H1 (cell line): Measurements from ENCODE around the gene ARHGAP6. TPM values are rescaled to one million over a fixed set of nuclear protein-coding genes. Genes with fewer than 3 reads are reported as not detected.

Experiments used
- CTCF ChIA-PET: fragments of 300-600 bp; sonication (Branson Sonifier 250); formaldehyde crosslinking; loops from one replicate; lab custom pipeline; 2021; ENCODE audit not compliant: partially characterized antibody; lab: Charles Lee
- POLR2A ChIA-PET: fragments of 300-600 bp; sonication (Branson Sonifier 250); formaldehyde crosslinking; loops from one replicate; lab custom pipeline; 2021; ENCODE audit warnings: inconsistent platforms; ENCODE audit not compliant: partially characterized antibody; lab: Charles Lee
- DNase-seq, 2 experiments: peaks; one replicate each; pipeline versions ENCODE4 v3.0.0 to v3.0.0-alpha.2; 2010 to 2022; ENCODE audit warnings: low spot score in 2 of 2, low read depth in 1 of 2, mixed read lengths in 1 of 2
- FAIRE-seq: peaks from 2 replicates; lab custom pipeline; 2011; peaks lifted over from hg19 to GRCh38; lab: Jason Lieb, UNC
- H2AFZ ChIP-seq: 2 replicates; pipeline ENCODE4 v1.8.1; 2012; ENCODE audit warnings: low read length, inconsistent platforms
- H2AK5ac ChIP-seq: 2 replicates; pipeline ENCODE4 v1.6.1; 2013; ENCODE audit warnings: low read depth, low read length
- H2BK120ac ChIP-seq: replicated peaks from 2 replicates; pipeline ENCODE3; 2013; ENCODE audit warnings: low read depth, low read length, inconsistent platforms
- H2BK12ac ChIP-seq: 2 replicates; pipeline ENCODE4 v1.6.1; 2013; ENCODE audit warnings: low read depth, low read length
- H2BK15ac ChIP-seq: 2 replicates; pipeline ENCODE4 v1.6.1; 2013; ENCODE audit warnings: low read length
- H2BK20ac ChIP-seq: 2 replicates; pipeline ENCODE4 v1.6.1; 2013; ENCODE audit warnings: low read length
- H2BK5ac ChIP-seq: 2 replicates; pipeline ENCODE4 v1.6.1; 2013; ENCODE audit warnings: low read depth, low read length
- H3K14ac ChIP-seq: 2 replicates; pipeline ENCODE4 v1.6.1; 2013; ENCODE audit warnings: inconsistent platforms; ENCODE audit not compliant: insufficient read length
- H3K18ac ChIP-seq: 2 replicates; pipeline ENCODE4 v1.6.1; 2013; ENCODE audit warnings: low read length; ENCODE audit errors: extremely low read depth
- H3K23ac ChIP-seq: 2 replicates; pipeline ENCODE4 v1.6.1; 2013; ENCODE audit warnings: inconsistent platforms; ENCODE audit not compliant: insufficient read length
- H3K23me2 ChIP-seq: 2 replicates; pipeline ENCODE4 v1.6.1; 2013; ENCODE audit warnings: low read depth, low read length
- H3K27ac ChIP-seq: 2 replicates; pipeline ENCODE4 v1.6.1; 2011; ENCODE audit warnings: low read depth, low read length, inconsistent platforms
- H3K27me3 ChIP-seq, 4 experiments: replicated peaks in 1 of 4; 1 replicate in 1 of 4; 2 replicates in 3 of 4; pipeline versions ENCODE4 v1.6.1 to v1.8.1; 2011 to 2013; ENCODE audit warnings: low read length in 3 of 4, mild to moderate bottlenecking in 3 of 4, inconsistent platforms in 2 of 4, mixed read lengths in 2 of 4, moderate library complexity in 1 of 4; ENCODE audit not compliant: control insufficient read depth in 3 of 4, insufficient read depth in 3 of 4; ENCODE audit errors: extremely low read depth in 1 of 4
- H3K36me3 ChIP-seq, 4 experiments: 2 replicates each; pipeline versions ENCODE4 v1.6.1 to v1.8.1; 2011 to 2013; ENCODE audit warnings: mild to moderate bottlenecking in 4 of 4, low read length in 3 of 4, moderate library complexity in 2 of 4, control low read depth in 1 of 4, inconsistent platforms in 1 of 4; ENCODE audit not compliant: insufficient read depth in 4 of 4, control insufficient read depth in 2 of 4
- H3K4ac ChIP-seq: replicated peaks from 2 replicates; pipeline ENCODE3; 2013; ENCODE audit warnings: low read length, low read depth, mixed read lengths, inconsistent platforms; ENCODE audit not compliant: insufficient read length
- H3K4me1 ChIP-seq, 4 experiments: replicated peaks in 1 of 4; 1 replicate in 1 of 4; 2 replicates in 3 of 4; pipeline versions ENCODE4 v1.6.1 to v1.8.1; 2011 to 2013; ENCODE audit warnings: low read length in 3 of 4, inconsistent platforms in 2 of 4, mixed read lengths in 1 of 4; ENCODE audit not compliant: insufficient read depth in 4 of 4, control insufficient read depth in 3 of 4
- H3K4me2 ChIP-seq, 2 experiments: 2 replicates each; pipeline versions ENCODE4 v1.6.1 to v1.8.1; 2011 to 2013; ENCODE audit warnings: low read depth in 2 of 2, low read length in 2 of 2, control low read depth in 1 of 2, inconsistent platforms in 1 of 2, mild to moderate bottlenecking in 1 of 2; ENCODE audit not compliant: insufficient read depth in 1 of 2
- H3K4me3 ChIP-seq, 4 experiments: fragments of 200-600, 300-600 bp in 1 of 4; sonication (generic), shearing (Covaris generic), sonication (Bioruptor Twin) in 1 of 4; 2 replicates each; pipeline versions ENCODE4 v1.5.1 to v1.8.1; 2011 to 2016; ENCODE audit warnings: low read length in 4 of 4, low read depth in 3 of 4, control low read depth in 2 of 4, inconsistent platforms in 2 of 4, mild to moderate bottlenecking in 2 of 4, mixed read lengths in 1 of 4, moderate library complexity in 1 of 4; ENCODE audit not compliant: insufficient read depth in 2 of 4; ENCODE audit errors: extremely low read depth in 1 of 4
- H3K56ac ChIP-seq: replicated peaks from 2 replicates; pipeline ENCODE3; 2013; ENCODE audit warnings: low read depth, mild to moderate bottlenecking, mixed read lengths, low read length, inconsistent platforms; ENCODE audit not compliant: insufficient read length
- H3K79me1 ChIP-seq: 2 replicates; pipeline ENCODE4 v1.6.1; 2013; ENCODE audit warnings: low read depth, low read length, control low read depth
- H3K79me2 ChIP-seq, 2 experiments: 2 replicates each; pipeline versions ENCODE4 v1.6.1 to v1.8.1; 2012 to 2013; ENCODE audit warnings: low read length in 2 of 2, mild to moderate bottlenecking in 2 of 2, inconsistent platforms in 1 of 2; ENCODE audit not compliant: insufficient read depth in 2 of 2, control insufficient read depth in 1 of 2
- H3K9ac ChIP-seq, 4 experiments: replicated peaks in 1 of 4; 1 replicate in 1 of 4; 2 replicates in 3 of 4; pipeline versions ENCODE4 v1.6.1 to v1.8.1; 2011 to 2013; ENCODE audit warnings: low read depth in 3 of 4, low read length in 3 of 4, control low read depth in 2 of 4, mild to moderate bottlenecking in 2 of 4, moderate library complexity in 2 of 4, inconsistent platforms in 1 of 4; ENCODE audit errors: extremely low read depth in 1 of 4
- H3K9me3 ChIP-seq, 2 experiments: 2 replicates each; pipeline versions ENCODE4 v1.6.1 to v1.8.1; 2012 to 2013; ENCODE audit warnings: mild to moderate bottlenecking in 2 of 2, moderate library complexity in 2 of 2, control low read depth in 1 of 2, inconsistent platforms in 1 of 2, low read depth in 1 of 2, low read length in 1 of 2, mixed read lengths in 1 of 2; ENCODE audit not compliant: insufficient read depth in 2 of 2
- H4K20me1 ChIP-seq, 2 experiments: replicated peaks in 1 of 2; 2 replicates each; pipeline versions ENCODE3 to v1.8.1; 2011 to 2013; ENCODE audit warnings: inconsistent platforms in 2 of 2, low read length in 2 of 2, mild to moderate bottlenecking in 1 of 2; ENCODE audit not compliant: insufficient read depth in 2 of 2, control insufficient read depth in 1 of 2
- H4K5ac ChIP-seq: 2 replicates; pipeline ENCODE4 v1.6.1; 2013; ENCODE audit warnings: low read length, low read depth, mixed read lengths, inconsistent platforms; ENCODE audit not compliant: insufficient read length
- H4K8ac ChIP-seq: 2 replicates; pipeline ENCODE4 v1.8.0; 2013; ENCODE audit warnings: mild to moderate bottlenecking, moderate library complexity, low read length, inconsistent platforms; ENCODE audit not compliant: insufficient read depth; ENCODE audit errors: extremely low read depth
- H4K91ac ChIP-seq: replicated peaks from 2 replicates; pipeline ENCODE3; 2013; ENCODE audit warnings: low read length, mixed read lengths, inconsistent platforms; ENCODE audit not compliant: insufficient read length
- ATF2 ChIP-seq: IDR thresholded peaks from 2 replicates; pipeline ENCODE4 v1.6.1; 2012; ENCODE audit warnings: low read length, inconsistent platforms
- CTCF ChIP-seq, 3 experiments: IDR thresholded peaks; 1 replicate in 2 of 3; 2 replicates in 1 of 3; pipeline versions ENCODE4 v1.5.1 to v1.6.1; 2011; ENCODE audit warnings: low read length in 3 of 3, mild to moderate bottlenecking in 3 of 3, inconsistent platforms in 2 of 3, low read depth in 1 of 3, moderate library complexity in 1 of 3; ENCODE audit not compliant: insufficient read depth in 1 of 3; ENCODE audit errors: control extremely low read depth in 1 of 3
- KDM5A ChIP-seq: fragments of 200-600 bp; IDR thresholded peaks from 2 replicates; pipeline ENCODE4 v1.7.1; 2012; ENCODE audit warnings: mild to moderate bottlenecking, low read length, inconsistent platforms, mixed read lengths
- NANOG ChIP-seq: IDR thresholded peaks from 2 replicates; pipeline ENCODE4 v1.6.1; 2011; ENCODE audit warnings: low read length, low read depth, mild to moderate bottlenecking, inconsistent platforms; ENCODE audit not compliant: insufficient read depth, poor library complexity, severe bottlenecking
- RAD21 ChIP-seq, 2 experiments: IDR thresholded peaks in 1 of 2; conservative IDR thresholded peaks in 1 of 2; 2 replicates each; pipeline ENCODE4 v1.6.1; 2011; ENCODE audit warnings: low read depth in 2 of 2, low read length in 2 of 2, improper control_type of control experiment in 1 of 2, inconsistent platforms in 1 of 2, mild to moderate bottlenecking in 1 of 2, moderate library complexity in 1 of 2
- RBBP5 ChIP-seq: IDR thresholded peaks from 2 replicates; pipeline ENCODE4 v1.7.1; 2012; ENCODE audit warnings: low read depth, mild to moderate bottlenecking, inconsistent platforms, low read length, moderate library complexity, borderline replicate concordance
- TBP ChIP-seq: IDR thresholded peaks from 2 replicates; pipeline ENCODE4 v1.6.1; 2011; ENCODE audit warnings: low read depth, low read length, improper control_type of control experiment
- ZNF274 ChIP-seq: IDR thresholded peaks from 2 replicates; pipeline ENCODE4 v1.7.0; 2012; ENCODE audit warnings: low read length, borderline replicate concordance; ENCODE audit errors: extremely low read depth
- WGBS, 2 experiments: shearing (Covaris generic) in 1 of 2; methylation state at CpG; one replicate each; pipeline versions ENCODE4 v1.1.6 to v1.1.7; 2013 to 2015; ENCODE audit warnings: low lambda C conversion rate in 2 of 2, mixed read lengths in 2 of 2, inconsistent platforms in 1 of 2, low coverage in 1 of 2, missing lambda C conversion rate in 1 of 2; ENCODE audit not compliant: insufficient replicate concordance in 2 of 2, insufficient coverage in 1 of 2, insufficient read length in 1 of 2; ENCODE audit errors: extremely low coverage in 1 of 2, missing lambda C conversion rate in 1 of 2; 5-methylcytosine and 5-hydroxymethylcytosine counted together
- polyA plus RNA-seq, 7 experiments: library from polyadenylated mRNA; depleted of rRNA in 3 of 7; stranded (reverse) in 5 of 7; unstranded in 2 of 7; fragments of >200 nt in 5 of 7; fragments of 200-250 nt in 2 of 7; gene quantifications; 1 replicate in 5 of 7; 2 replicates in 1 of 7; 4 replicates in 1 of 7; pipeline versions ENCODE4 v1.2.1 to v1.2.3, GENCODE V29; 2011 to 2013; ENCODE audit warnings: missing spikeins in 2 of 7, mixed read lengths in 2 of 7
- total RNA-seq: library from RNA; stranded (reverse); fragmentation: NEBNext Ultra II Directional; extraction: Animal tissue kit (Norgen Biotek cat#: 25700); gene quantifications from 2 replicates; pipeline ENCODE4 v1.2.1, GENCODE V29; 2021

Gene ARHGAP6
- total and polyA plus RNA-seq, 2 of the 8 experiments (the other 6 are each of a cell fraction or from before 2014, with no cell fraction given): 0.35 to 0.82 TPM

GRCh38 chrX:11465648-11466411, 199.9 kb downstream of the ARHGAP6 start:
- Histone ChIP-seq H3K4me2 (no peak overlapping the region), H4K91ac (no peak overlapping the region), H2AK5ac (no peak overlapping the region), H3K14ac (no peak overlapping the region), H2AFZ (no peak overlapping the region), H3K9ac (no peak overlapping the region), H2BK120ac (no peak overlapping the region), H3K79me1 (no peaks in the 10 kb centered on the region), H4K20me1 (no peaks in the 10 kb centered on the region), H3K27ac (no peak overlapping the region), H3K18ac (no peak overlapping the region), H3K36me3 (no peaks in the 10 kb centered on the region), H3K79me2 (no peaks in the 10 kb centered on the region), H4K5ac (no peak overlapping the region), H3K23ac (no peak overlapping the region), H3K56ac (no peak overlapping the region), H2BK20ac (no peak overlapping the region), H3K27me3 (no peaks in the 10 kb centered on the region), H3K4me3 (no peak overlapping the region), H2BK15ac (no peak overlapping the region), H2BK12ac (no peak overlapping the region), H3K23me2 (no peaks in the 10 kb centered on the region), H3K4ac (no peak overlapping the region), H2BK5ac (no peak overlapping the region), H4K8ac (no peak overlapping the region), H3K9me3 (no peaks in the 10 kb centered on the region), H3K4me1 (no peaks in the 10 kb centered on the region)
- CTCF ChIA-PET: no interaction called here
- no peak for FAIRE-seq
- POLR2A ChIA-PET: no interaction called here
- no peak for DNase-seq
- 75% methylated on average over 5 of the region's 5 CpGs; no CpG with 5 or more reads in 1 of the 2 experiments for WGBS, 2 experiments
- TF ChIP-seq RBBP5 (no peak), ATF2 (no peak), KDM5A (no peak), CTCF (IDR thresholded peaks at IDR 0.05; ENCODE audit: control extremely low read depth in 1 of 3, insufficient read depth in 1 of 3, low read depth in 1 of 3, low read length in 3 of 3) (no peak), ZNF274 (no peak), NANOG (no peak), TBP (no peak), RAD21 (IDR thresholded peaks at IDR 0.05 in 1 of 2, conservative IDR thresholded peaks at IDR 0.05 in 1 of 2; ENCODE audit: low read depth in 2 of 2, low read length in 2 of 2) (no peak)
